ENCODE results near the gene KRT84.
"Not testable (repeated sequence)": the region's sequence is repeated elsewhere in the genome, so short reads cannot be mapped to it uniquely, and the experiment has no call there.

Gene KRT84

DNA sequence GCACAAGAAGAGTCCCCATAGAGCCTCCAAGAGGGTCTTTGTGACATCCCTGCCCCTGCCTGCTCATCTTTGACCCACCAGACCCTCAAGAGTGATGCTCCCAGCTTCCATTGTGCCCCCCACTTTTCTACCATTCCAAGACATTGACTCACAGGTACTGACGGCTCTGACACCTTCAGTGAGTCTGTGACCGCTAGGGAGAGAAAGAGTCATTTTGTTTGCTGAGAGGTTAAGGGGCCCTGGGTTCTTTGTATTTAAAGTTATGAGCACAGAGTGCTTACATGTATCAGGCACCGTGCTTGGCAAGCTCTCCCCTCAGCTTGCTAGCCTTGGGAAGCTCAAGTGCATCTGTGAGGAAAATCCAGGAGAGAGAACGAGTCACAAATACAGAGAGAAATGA, 27.8 kb upstream of the KRT84 start:
- DNase-seq (ENCODE audit: low read depth in 1 of 2, low spot score in 1 of 2), result no peak

DNA sequence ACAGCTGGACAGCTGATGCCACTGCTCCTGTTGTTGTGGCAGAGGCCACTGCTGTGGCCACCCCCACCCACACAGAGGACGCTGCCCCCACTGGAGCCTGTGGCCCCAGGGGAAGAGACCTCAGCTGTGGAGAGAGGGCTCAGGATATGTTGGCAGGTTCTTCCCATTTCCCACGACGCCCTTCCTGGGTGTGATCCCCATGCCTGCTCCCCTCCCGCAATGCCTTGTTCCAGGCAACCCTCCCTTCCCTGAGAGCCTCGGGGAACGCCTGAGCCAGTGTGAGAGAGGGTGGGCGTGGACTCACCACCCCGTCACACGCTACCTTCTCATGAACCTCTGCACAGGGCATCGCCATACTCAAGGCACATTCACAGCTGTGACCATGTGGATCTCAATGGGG, 26.4 kb upstream of the KRT84 start:
- DNase-seq (ENCODE audit: low read depth in 1 of 2, low spot score in 1 of 2), result no peak

DNA sequence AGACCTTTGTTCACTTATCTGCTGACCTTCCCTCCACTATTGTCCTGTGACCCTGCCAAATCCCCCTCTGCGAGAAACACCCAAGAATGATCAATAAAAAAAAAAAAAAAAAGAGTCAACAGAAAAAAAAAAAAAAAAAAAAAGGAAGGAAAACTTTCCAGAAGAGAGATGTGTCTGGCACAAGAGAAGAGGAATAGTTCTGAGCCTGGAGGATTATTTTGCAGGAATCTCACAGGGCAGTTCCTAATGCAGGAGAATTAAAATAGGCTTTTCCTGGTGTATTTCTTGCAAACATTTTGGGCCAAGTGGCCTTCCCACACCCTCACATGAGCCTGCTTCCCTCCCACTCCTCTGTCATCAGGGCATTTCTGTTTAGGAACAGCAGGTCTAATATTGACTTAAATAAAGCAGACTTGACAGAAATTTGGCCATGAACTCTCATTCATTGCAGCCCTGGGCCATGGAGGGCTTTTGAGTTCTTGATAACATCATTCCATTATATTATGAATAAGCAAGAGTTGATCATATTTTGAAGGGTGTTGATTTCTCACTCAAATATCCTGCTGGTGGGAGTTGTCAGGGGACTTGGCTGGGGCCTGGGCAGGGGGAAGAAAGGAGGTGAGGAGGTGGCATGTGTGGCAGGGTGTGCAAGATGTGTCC, 25.3 kb upstream of the KRT84 start:
- not testable (repeated sequence) for DNase-seq (ENCODE audit: low read depth in 1 of 2, low spot score in 1 of 2)

DNA sequence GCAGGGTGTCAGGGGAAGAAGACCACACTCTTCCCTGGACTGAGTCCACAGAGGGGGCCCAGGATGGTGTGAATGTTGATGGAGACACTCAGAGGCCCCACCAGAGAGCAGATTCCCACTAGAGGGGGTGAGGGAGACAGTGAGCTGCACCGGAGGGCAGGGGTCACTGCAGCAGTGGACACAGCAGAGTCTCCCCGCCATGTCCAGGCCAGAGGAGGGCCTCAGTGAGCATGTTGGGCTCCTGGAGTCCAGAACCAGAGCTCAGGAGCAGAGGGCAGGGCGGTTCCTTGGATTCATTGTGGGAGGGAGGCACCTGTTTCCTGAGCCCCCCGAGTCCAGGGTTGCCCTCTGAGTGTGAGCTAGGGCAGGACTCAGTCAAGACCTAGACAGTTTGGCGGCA, 22.5 kb upstream of the KRT84 start:
- no peak for DNase-seq (ENCODE audit: low read depth in 1 of 2, low spot score in 1 of 2)

DNA sequence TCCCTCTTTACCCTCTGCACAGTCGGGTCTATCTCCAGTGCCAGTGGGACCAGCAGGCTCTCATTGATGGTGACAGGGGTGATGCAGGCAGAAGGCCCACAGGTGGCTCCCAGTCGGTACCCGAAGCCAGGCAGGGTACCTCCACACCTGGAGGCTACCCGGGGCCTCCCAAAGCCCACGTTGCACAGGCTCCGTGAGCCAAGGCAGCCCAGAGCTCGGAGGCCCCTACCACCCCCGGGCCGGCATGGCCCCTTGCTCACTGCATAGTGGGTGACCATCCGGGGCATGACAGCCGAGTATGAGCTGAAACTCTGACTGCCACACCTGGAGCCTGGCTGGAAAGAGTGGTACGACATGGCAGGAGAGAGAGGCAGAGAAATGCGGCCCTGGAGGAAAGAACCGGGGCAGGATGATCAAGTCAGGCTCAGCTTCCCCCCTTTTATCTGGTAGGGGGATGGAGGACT, 20.5 kb upstream of the KRT84 start, which contains the start of gene KRT82:
KRT82 (minus strand) TSS at position 414 of the 464 bp plus-strand sequence; CDS start at position 356, 58 bp downstream.
- no peak for DNase-seq (ENCODE audit: low read depth in 1 of 2, low spot score in 1 of 2)

DNA sequence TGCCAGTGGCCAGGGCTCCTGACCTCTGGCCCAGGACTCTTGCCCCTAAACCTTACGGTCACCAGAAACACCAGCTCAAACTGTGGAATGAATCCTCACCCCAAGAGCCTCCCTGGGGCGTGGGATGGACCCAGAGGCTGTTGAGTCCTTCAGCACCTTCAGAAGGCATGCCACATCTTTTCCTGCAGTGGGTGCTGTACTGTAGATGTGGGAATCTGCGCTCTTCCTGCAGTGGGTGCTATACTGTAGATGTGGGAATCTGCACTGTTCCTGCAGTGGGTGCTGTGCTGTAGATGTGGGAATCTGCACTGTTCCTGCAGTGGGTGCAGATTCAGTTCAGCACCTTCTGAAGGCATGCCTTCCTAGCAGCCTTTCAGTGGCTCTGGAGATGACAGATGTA, 19.5 kb upstream of the KRT84 start:
- no peak for DNase-seq (ENCODE audit: low read depth in 1 of 2, low spot score in 1 of 2)

DNA sequence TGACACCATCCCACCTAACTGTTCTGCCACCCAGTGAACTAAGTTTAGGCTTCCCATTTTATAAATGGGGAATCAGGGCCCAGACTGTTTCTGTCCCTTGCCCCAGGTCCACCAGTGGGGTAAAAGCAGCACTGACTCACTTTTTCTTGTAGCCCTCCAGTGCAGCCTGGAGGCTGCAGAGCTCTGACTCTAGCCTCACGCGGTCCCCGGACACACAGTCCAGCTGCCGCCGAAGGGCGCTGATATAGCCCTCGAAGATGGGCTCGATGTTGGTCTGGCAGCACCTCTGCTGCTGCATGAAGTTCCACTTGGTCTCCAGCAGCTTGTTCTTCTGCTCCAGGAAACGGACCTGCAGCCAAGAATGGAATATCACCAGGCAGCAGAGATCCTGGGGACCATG, 18.1 kb upstream of the KRT84 start:
- no peak for DNase-seq (ENCODE audit: low read depth in 1 of 2, low spot score in 1 of 2)

DNA sequence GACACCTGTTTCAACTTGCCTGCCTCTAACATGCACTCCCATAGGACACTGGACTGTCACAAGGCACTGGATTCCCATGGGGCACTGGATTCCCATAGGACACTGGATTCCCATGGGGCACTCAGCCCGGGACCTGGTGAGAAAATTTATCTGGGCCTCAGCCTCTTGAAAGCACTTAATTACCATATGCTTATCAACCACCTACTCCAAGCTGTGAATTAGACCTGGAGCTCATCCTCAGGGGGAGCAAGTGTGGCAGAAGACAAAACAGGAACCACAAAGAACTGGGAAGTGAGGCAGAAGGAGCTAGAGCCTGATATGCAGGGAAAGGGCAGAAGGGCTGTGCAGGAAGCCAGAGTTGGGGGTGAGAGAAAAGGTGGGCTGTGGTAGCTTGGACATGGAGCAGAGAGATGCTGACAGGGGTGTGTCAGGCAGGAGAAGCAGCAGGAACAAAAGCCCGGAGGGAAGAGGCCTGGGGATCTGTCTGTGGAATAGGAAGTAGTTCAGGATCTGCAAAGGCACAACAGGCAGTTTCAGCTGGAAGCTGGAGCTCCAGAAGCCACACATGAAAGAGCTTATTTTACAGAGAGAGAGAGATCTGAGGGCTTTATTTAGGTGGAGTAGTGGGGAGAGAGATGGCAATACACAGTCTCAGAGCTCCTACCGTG, 17.6 kb upstream of the KRT84 start:
- no peak for DNase-seq (ENCODE audit: low read depth in 1 of 2, low spot score in 1 of 2)

DNA sequence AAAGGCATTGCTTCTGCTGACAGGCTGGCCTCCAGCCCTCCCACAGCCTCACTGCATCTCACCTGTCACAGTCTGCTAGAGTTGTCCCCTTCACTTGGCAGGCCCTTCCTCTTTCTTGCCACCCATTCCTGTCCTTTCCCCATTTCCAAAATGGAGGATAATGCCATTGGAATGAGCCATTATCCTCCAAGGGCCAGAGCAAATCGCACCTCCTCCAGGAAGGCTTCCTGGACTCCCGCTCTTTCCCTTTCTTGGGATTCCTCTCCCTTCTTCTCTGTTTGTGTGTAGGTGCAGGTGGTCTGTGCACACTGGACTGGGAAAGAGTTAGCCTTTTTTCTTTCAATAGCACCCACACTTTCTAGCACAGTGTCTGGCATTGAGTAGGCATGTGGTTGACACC, 16.9 kb upstream of the KRT84 start:
- no peak for DNase-seq (ENCODE audit: low read depth in 1 of 2, low spot score in 1 of 2)

DNA sequence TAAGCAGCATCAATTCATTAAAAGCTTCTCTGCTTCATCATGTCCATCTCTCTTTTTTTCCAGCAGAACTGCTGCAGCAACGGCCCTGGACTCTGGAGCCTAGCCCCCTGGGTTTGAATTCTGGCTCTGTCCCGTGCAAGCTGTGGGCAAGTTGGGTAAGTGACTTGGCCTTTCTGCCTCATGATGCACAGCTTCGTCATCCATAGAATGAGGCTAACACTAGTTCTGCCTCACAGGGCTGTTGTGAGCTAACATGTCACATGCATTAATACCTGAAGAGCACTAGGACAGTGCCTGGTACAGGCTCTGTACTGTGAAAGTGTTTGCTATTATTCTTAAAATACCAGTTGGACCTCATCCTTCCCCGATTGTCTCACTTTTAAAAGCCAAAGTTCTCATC, 16.5 kb upstream of the KRT84 start:
- no peak for DNase-seq (ENCODE audit: low read depth in 1 of 2, low spot score in 1 of 2)

DNA sequence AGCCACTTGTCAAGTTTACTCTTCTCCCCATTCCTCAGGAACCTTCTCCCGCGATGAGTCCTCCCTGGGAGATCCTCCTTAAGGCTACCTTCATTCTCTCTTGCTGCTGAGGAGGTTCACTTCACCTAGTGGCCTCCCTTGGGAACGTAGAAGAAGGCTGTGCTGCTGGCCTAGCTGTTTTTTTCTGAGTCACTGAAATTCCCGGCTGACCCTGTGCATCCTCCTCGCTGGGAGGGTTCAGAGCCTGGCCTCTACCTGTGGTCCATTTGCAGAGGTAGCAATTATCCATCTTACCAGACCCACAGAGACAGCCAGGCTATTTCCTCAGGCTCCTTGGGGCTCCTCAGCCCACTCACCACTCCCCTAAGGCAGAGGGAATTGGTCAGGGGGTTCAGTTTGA, 16.1 kb upstream of the KRT84 start:
- DNase-seq (ENCODE audit: low read depth in 1 of 2, low spot score in 1 of 2), result no peak

DNA sequence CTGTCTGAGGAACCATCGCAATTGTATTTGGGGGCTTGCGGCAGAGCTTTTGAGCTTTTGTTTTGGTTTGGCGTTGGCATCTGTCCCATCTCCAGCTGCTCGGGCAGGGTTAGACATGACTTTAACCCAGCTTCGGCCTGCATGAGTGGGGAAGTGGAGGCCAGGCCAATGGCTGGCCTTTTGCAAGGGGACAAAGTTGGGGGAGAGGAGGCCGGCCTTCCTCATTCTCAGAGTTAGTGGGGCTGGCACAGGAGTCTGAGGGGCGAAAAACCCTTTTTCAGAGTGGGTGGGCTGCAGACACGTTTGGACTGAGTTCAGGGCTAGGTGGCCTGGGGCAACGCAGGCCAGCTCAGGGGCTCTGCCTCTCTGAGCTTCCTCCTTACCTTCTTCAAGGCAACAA, 15.5 kb upstream of the KRT84 start:
- DNase-seq (ENCODE audit: low read depth in 1 of 2, low spot score in 1 of 2), result no peak

DNA sequence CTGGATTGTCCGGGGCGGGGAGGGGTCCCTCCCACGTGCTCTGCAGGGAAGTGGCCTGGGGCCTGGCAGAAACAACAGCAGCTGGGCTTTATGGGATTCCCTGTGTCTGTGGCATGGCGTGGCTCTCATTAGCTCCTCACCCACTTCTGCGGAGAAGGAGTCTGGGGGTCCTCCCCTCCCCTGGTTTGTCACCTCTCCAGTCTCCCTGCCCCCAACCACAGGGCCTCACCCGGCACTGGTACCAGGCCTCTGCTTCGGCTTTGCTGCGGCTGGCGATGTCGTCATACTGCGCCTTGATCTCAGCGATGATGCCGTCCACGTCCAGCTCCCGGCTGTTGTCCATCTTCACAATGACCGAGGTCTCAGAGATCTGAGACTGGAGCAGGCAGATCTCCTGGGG, 14.3 kb upstream of the KRT84 start:
- no peak for DNase-seq (ENCODE audit: low read depth in 1 of 2, low spot score in 1 of 2)

DNA sequence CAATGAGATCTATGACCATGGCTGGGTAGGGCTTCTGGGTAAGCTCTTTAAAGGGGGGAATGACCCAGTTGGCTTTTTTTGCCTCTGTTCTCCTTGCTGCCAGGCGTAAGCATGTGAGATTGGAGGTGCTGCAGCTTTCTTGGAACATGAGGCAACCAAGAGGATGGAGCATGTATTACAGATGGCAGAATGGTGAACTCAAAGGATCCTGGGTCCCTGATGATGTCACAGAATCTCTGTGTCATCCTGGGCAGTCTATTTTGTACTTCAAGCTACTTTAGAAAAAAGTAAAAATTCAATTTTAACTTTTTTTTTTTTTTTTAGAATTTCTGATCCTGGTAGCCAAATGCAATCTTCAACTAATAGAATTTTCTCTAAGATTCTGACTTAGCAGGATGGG, 12.7 kb upstream of the KRT84 start:
- no peak for DNase-seq (ENCODE audit: low read depth in 1 of 2, low spot score in 1 of 2)

DNA sequence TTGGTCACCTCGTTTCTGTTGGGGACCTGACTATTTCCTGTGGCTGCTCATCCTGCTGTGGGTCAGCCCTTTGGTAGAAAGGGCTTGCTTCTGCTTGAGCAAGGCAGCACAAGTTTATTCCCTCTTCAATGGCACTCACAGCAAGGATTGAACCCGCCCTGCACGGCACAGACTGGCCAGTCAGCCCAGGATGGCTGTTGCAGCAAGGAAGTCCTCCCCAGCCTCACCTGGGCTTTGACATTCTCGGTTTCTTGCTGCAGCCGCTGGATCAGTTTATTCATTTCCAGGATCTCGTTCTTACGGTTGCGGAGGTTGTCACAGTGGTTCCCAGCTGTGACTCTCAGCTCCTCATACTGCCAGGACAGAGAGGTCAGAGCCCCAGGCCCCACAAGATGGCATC, 11.2 kb upstream of the KRT84 start:
- no peak for DNase-seq (ENCODE audit: low read depth in 1 of 2, low spot score in 1 of 2)

DNA sequence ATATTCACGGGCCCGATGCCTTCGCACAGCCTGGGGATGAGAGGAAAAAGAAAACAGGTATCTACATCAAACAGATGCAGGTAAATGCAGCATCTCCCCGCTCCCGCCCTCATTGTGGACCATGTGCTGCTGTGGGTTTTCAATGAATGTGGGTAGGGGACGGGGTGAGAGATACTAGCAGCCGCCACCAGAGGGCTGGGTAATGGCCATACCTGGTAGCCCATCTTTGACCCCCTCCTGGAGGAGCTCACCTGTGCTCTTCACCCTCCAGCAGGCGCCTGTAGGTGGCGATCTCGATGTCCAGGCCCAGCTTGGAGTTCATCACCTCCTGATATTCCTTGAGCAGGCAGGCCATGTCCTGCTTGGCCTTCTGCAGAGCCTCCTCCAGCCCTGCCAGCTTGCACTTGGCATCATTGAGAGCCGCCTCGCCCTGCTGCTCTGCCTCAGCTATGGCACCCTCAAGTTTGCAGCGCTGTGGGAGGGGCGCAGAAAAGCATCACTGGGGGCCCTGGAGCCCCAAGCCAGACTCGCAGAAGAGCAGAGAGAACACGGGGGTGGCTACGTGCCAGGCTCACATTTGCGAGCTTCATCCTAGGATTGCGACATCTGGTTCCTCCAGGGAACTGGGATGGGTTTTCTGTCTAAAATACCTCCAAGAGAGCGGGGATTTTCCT, 10.4 kb upstream of the KRT84 start:
- no peak for DNase-seq (ENCODE audit: low read depth in 1 of 2, low spot score in 1 of 2)

DNA sequence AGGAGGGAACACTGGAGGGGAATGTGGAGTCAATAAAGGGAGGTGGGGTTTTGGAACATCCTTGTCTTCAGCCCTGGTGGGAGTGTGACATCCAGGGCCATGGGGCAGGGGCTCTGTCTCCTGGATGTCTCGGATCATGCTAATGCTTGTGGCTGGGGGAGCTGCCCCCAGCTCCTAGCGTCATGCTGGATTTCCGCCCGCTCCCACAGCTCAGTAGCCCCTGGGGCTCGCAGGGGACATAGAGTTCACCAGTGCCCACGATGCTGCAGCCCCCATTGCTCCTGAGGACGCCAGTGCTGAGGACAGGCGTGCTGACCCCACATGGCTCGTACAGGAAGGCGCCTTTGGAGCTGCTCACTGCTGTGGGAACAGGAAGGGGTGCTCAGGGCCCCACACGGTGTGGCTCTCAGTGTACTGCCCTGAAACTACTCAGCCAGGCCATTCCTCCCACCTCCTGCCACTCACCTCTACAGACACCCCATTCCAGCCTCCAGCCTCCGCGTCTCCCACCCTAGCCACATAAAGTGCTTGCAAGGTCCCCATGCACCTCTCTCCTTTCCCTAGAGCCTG, 9.5 kb upstream of the KRT84 start:
- DNase-seq (ENCODE audit: low read depth in 1 of 2, low spot score in 1 of 2), result no peak

DNA sequence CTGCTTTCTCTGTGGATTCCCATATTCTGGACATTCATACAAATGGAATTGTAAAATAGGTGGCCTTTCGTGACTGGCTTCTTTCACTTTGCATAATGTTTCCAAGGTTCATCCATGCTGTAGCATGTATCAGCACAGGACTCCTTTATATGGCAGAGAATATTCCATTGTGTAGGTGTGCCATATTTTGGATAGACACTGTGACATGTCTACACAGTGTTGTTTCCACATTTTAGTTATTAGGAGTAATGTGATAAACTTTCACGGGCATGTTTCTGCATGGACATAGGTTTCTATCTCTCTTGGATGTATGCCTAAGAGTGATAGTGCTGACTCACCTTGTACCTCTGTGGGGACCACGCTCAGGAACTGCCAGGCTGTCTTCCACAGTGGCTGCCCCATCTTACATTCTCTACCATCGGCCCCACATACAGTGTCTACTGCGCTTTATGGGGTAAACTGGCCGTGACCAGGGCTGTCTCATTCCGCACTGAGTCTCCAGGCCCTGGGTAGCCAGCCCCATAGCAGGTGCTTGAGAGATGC, 7.1 kb upstream of the KRT84 start:
- no peak for DNase-seq (ENCODE audit: low read depth in 1 of 2, low spot score in 1 of 2)

DNA sequence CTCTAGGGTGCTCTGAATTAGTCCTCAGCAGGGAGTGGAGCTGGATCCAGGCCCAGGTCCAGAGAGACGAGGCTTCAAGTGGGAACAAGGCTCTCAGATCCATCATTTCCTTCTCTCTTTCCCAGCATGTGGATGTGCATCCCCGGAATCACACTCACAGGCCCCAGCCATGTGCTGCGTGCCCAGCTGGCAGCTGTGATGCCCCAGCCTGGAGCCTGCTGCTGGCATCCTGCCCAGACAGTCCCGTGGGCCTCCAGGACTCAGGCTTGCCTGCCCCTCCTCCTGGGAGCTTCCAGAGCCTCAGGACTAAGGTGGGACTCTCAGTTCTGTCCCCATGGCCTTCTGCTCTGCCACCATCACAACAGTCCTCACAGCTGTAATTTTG, 6.2 kb upstream of the KRT84 start:
- DNase-seq (ENCODE audit: low read depth in 1 of 2, low spot score in 1 of 2), result no peak

DNA sequence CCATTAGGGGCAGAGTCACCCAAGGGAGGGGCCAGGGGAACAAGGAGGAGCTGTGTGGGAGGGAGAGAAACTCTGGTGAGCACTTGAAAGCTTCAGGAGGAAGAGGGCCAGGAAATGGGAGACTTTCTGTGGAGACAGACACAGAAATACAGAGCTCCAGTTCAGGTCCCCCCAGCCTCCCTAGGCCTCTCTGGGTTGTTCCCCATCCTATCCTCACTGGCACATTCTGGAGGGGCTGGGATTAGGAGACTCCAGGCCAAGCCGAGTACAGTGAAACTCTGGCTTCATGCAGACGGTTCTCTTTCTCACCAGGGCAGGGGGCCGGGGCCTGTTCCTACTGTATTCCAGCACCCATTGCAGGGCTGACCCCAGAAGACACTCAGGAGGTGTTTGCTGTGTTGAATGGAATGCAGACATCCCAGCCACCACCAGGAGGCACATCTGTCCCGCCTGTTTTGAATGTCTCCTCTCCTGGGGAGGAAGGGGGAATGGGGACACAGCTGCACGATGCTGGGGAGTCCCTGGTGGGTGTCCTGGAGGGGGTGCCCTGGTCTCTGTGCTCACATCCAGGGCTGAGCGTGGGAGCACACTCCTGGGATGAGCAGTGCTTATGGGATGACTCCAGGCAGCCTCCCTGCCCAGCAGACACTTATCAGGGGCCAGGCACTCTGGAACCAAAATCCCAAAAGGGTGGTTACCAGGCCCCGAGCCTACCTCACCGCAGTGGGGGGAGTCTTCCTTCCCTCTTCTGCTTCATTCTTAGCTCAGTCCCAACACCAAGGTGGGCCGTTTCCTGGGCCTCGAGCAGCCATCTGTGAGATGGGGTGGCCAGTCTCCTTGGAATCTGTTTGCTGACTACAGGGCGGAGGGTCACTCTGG, 5.5 kb upstream of the KRT84 start:
- no peak for DNase-seq (ENCODE audit: low read depth in 1 of 2, low spot score in 1 of 2)

Data from stimulated activated CD4-positive, alpha-beta T cell treated with anti-CD3 and anti-CD28 coated beads, Interleukin-15, amount 100 ng/mL, for 1 hour (primary cell).